HL-60 (cell line): ENCODE measurements around the gene RELT.

Experiments used
- DNase-seq, 2 experiments: peaks; one replicate each; pipeline ENCODE4 v3.0.0-alpha.2; 2010 to 2020; ENCODE audit warnings: low read depth in 1 of 2, low spot score in 1 of 2
- H3K27ac ChIP-seq: fragments of 250-450 bp; sonication (Bioruptor Pico); replicated peaks from 2 replicates; pipeline ENCODE4 v1.5.1; 2020; ENCODE audit warnings: mild to moderate bottlenecking, moderate library complexity
- H3K27me3 ChIP-seq: fragments of 250-450 bp; sonication (Bioruptor Pico); 2 replicates; pipeline ENCODE4 v1.5.1; 2021; ENCODE audit warnings: mild to moderate bottlenecking, moderate library complexity; ENCODE audit not compliant: insufficient read depth, poor library complexity, severe bottlenecking
- H3K4me3 ChIP-seq: replicated peaks from 2 replicates; pipeline ENCODE4 v1.5.1; 2011; ENCODE audit warnings: mild to moderate bottlenecking, control low read depth, low read length; ENCODE audit not compliant: insufficient read depth
- GABPA ChIP-seq: IDR thresholded peaks from 2 replicates; pipeline ENCODE4 v1.6.1; 2012; ENCODE audit warnings: low read depth
- POLR2AphosphoS5 ChIP-seq: IDR thresholded peaks from 2 replicates; pipeline ENCODE4 v1.6.1; 2012; ENCODE audit warnings: low read depth
- SPI1 ChIP-seq: IDR thresholded peaks from 2 replicates; pipeline ENCODE4 v1.6.1; 2012; ENCODE audit warnings: low read depth, mild to moderate bottlenecking, borderline replicate concordance
- TF ChIP-seq, protein P1 (sequence below): IDR thresholded peaks from one replicate; pipeline ENCODE4 v1.5.1; 2011; ENCODE audit warnings: low read length, control low read depth, inconsistent platforms; ENCODE audit not compliant: insufficient read depth
- TF ChIP-seq, protein P2 (sequence below): IDR thresholded peaks from 2 replicates; pipeline ENCODE4 v1.6.1; 2012; ENCODE audit warnings: low read depth; ENCODE audit not compliant: insufficient replicate concordance

RELT gene

DNA sequence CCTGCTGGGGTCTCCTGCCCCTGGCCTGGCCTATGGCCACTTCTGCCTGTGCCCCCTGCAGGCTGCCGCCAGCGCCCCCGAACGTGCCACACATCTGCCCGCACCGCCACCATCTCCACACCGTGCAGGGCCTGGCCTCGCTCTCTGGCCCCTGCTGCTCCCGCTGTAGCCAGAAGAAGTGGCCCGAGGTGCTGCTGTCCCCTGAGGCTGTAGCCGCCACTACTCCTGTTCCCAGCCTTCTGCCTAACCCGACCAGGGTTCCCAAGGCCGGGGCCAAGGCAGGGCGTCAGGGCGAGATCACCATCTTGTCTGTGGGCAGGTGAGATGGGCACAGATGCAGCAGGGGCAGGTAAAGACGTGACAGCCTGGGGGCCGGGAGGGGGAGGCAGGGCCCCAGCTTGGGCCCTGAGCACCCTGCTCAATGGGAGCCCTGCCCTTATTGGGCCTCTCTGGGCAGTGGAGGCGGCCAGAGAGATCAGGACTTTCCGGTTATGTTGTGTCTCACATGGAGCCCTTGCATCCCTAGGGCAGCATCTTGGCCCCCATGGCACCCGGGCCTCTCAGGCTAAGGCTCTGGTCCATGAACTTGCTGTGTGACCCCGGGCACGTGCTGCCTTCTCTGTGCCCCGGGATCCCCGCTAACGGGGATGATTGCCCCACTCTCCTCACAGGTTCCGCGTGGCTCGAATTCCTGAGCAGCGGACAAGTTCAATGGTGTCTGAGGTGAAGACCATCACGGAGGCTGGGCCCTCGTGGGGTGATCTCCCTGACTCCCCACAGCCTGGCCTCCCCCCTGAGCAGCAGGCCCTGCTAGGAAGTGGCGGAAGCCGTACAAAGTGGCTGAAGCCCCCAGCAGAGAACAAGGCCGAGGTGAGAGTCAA, 18.5 kb downstream of the RELT start:
- TF ChIP-seq SPI1 (no peak), POLR2AphosphoS5 (no peak), GABPA (no peak)
- TF ChIP-seq, protein P1, sequence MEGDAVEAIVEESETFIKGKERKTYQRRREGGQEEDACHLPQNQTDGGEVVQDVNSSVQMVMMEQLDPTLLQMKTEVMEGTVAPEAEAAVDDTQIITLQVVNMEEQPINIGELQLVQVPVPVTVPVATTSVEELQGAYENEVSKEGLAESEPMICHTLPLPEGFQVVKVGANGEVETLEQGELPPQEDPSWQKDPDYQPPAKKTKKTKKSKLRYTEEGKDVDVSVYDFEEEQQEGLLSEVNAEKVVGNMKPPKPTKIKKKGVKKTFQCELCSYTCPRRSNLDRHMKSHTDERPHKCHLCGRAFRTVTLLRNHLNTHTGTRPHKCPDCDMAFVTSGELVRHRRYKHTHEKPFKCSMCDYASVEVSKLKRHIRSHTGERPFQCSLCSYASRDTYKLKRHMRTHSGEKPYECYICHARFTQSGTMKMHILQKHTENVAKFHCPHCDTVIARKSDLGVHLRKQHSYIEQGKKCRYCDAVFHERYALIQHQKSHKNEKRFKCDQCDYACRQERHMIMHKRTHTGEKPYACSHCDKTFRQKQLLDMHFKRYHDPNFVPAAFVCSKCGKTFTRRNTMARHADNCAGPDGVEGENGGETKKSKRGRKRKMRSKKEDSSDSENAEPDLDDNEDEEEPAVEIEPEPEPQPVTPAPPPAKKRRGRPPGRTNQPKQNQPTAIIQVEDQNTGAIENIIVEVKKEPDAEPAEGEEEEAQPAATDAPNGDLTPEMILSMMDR, result no peak
- TF ChIP-seq, protein P2, sequence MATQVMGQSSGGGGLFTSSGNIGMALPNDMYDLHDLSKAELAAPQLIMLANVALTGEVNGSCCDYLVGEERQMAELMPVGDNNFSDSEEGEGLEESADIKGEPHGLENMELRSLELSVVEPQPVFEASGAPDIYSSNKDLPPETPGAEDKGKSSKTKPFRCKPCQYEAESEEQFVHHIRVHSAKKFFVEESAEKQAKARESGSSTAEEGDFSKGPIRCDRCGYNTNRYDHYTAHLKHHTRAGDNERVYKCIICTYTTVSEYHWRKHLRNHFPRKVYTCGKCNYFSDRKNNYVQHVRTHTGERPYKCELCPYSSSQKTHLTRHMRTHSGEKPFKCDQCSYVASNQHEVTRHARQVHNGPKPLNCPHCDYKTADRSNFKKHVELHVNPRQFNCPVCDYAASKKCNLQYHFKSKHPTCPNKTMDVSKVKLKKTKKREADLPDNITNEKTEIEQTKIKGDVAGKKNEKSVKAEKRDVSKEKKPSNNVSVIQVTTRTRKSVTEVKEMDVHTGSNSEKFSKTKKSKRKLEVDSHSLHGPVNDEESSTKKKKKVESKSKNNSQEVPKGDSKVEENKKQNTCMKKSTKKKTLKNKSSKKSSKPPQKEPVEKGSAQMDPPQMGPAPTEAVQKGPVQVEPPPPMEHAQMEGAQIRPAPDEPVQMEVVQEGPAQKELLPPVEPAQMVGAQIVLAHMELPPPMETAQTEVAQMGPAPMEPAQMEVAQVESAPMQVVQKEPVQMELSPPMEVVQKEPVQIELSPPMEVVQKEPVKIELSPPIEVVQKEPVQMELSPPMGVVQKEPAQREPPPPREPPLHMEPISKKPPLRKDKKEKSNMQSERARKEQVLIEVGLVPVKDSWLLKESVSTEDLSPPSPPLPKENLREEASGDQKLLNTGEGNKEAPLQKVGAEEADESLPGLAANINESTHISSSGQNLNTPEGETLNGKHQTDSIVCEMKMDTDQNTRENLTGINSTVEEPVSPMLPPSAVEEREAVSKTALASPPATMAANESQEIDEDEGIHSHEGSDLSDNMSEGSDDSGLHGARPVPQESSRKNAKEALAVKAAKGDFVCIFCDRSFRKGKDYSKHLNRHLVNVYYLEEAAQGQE, result no peak
- no peaks in the 10 kb centered on the region for H3K27me3 ChIP-seq
- no peak overlapping the region for H3K27ac ChIP-seq
- no peak for DNase-seq
- H3K4me3 ChIP-seq, result no peak overlapping the region

DNA sequence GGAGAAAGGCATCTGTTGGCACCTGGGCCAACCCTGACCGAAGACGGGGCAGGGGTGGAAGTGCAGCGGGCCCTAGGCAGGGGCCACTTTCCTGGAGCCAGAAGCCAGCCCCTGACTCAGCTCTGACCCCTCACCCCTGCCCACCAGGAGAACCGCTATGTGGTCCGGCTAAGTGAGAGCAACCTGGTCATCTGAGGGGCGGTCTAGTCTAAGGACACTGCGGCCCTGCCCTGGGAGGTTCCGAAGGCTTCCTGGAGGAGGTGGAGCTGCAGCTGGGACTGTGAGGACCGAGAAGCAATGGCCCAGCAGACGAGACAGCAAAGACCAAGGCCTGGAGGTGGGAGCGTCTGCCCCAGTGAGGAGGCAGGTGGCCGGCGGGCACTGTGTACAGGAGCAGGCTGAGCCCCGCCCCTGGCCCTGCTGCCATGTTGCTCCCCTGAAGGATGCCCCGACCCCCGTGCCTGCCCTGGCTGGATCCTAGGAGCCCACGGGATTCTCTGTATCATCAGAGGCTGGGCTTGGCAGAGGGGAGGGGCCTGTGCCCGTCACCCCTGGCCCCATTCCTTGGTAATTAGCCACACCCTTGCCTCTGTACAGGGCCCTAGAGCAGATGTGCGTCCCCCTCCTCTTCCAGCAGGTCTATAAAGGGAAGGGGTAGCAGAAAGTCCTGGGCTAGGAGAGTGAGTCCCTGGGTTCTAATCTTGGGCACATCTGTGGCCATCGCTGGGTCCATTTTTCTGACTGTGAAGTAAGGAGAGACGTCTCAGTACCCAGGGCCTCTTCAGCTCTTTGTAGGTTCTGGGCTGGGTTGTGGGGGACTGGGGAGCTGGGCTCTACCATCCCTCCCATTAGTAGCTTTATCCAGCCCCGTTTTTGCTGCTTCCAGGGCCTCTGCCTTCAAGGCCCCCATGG, 19.4 kb downstream of the RELT start:
- TF ChIP-seq GABPA (no peak), SPI1 (no peak), POLR2AphosphoS5 (no peak; the same call in 1 of the 2 replicates)
- TF ChIP-seq, protein P2, result no peak
- TF ChIP-seq, protein P1, result no peak
- no peak overlapping the region for H3K4me3 ChIP-seq
- H3K27ac ChIP-seq, result no peak overlapping the region
- no peaks in the 10 kb centered on the region for H3K27me3 ChIP-seq
- no peak for DNase-seq

DNA sequence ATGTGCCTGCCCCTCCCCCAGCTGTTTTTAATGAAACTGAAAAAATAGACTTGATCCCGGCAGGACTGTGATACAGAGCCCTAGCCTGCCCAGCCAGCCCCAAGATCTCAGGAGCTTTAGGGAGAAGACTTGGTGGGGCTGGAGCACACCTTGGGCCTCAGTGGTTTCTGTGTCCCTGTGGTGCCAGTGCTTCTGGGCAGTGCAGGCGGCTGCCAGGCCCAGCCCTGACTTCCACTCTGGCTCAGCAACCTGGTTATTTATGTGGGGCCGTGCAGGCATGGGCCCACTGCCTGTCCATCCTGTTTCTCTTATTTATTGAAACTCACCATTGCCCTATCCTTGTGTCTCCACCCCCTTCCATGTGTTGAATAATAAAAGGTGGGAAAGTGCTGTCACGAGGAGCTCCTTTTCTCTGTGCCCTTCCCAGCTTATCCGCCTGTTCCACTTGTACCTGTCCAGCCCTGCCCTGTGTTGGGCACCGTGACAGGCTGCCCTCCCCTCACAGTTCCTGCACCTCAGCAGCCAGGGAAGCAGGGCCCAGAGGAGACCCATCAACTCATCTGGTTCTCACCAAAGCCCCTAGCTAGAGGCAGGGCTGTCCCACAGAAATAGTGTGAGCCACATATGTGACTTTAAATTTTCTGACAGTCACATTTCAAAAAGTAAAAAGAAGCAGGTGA, 20.2 kb downstream of the RELT start:
- H3K27ac ChIP-seq, result no peak overlapping the region
- TF ChIP-seq GABPA, result no peak
- TF ChIP-seq, protein P1, result no peak
- TF ChIP-seq SPI1, result no peak
- no peak; the same call in 1 of the 2 replicates for TF ChIP-seq POLR2AphosphoS5
- TF ChIP-seq, protein P2, result no peak

More for the DNA sequence above, 20.2 kb downstream of the RELT start:
- Histone ChIP-seq H3K27me3 (no peaks in the 10 kb centered on the region), H3K4me3 (no peak overlapping the region)
- no peak for DNase-seq
